Superior temporal gyrus (tissue), 1 donor: ENCODE results near the gene CEACAM16.
"Not testable (repeated sequence)": the region's sequence is repeated elsewhere in the genome, so short reads cannot be mapped to it uniquely, and the experiment has no call there.

Source experiments
- DNase-seq: peaks from one replicate; pipeline ENCODE4 v3.0.0-alpha.2; 2016; ENCODE audit errors: extremely low spot score

The CEACAM16 gene

DNA sequence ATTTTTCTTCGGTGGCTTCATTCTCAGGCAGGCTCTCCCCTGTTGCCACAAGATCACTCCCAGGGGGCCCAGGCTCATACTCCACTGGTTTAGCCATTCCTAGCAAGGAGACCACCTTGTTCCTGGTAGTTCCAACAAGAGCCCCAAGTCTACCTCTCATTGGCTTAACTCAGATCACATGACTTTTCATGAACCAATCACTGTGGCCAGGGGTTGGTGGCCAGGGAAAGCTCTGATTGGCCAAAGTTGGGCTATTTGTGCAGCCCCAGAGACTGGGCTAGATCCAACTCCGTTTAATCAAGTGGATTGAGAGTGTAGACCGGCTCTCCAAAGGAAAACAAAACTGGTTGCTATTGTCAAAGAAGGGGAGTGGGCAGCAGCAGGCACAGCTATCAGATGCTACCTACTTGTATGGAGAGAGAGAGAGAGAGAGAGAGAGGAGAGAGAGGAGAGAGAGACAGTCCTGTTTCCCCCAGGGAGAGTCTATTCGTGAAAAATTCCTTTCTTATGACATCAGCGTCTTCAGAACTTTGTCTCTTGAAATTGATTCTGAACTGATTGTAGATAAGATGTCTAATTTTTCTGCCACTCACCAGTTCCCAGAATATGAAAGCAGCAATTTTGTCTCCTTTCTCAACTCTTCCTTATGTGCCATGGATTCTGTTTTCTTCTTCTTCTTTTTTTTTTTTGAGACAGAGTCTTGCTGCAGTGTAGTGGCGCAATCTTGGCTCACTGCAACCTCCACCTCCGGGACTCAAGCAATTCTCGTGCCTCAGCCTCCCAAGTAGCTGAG lies 21.7 kb upstream of the CEACAM16 start:
- no peak for DNase-seq

DNA sequence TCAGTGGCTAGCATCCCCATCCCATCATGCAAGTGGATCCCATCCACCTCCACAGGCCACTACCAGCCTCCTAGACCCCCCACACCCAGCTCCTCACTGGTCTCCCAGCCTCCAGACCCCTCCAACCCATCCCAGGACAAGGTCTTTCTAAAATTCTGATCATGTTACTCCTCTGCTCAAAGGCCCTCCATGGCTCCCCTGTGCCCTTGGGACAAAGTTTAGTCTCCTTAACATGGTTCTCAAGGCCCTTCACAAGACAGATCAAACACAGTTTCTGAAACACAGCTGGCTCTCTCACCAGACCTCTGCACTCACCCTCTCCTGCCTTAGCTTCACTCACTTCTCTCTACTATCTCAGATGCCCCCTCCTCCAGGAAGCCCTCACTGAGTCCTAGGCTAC lies 18.4 kb upstream of the CEACAM16 start:
- DNase-seq = no peak

DNA sequence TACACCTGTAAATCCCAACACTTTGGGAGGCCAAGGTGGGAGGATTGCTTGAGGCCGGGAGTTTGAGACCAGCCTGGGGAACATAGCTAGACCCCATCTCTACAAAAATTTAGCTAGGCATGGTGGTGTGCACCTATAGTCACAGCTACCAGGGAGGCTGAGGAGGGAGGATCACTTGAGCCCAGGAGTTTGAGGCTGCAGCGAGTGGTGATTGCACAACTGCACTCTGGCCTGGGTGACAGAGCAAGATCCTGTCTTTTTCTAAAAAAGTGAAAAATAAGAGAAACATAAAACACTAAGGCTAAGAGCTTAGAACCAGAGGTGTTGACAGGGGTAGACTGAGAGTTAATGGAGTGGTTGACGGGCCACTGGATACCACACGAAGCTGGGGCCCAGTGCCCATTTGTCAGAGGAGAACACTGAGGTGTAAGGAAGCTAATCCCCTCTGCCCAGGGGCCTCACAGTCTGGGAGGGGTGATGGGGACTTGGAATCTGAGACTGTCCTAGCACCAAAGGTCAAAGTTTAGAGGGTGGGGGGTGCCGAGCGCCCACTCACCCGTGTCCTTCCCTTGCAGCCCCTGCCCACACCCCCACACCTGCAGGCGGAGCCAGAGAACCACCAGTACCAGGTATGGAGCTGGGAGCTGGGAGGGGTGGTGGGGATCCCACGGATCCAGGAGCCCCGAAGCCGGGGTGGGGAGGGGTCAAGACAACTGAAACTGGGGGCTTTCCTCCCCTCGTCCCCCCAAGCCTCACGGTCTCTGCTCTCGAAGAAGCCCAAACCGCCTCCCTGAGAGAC lies 16.8 kb upstream of the CEACAM16 start:
- no peak for DNase-seq

DNA sequence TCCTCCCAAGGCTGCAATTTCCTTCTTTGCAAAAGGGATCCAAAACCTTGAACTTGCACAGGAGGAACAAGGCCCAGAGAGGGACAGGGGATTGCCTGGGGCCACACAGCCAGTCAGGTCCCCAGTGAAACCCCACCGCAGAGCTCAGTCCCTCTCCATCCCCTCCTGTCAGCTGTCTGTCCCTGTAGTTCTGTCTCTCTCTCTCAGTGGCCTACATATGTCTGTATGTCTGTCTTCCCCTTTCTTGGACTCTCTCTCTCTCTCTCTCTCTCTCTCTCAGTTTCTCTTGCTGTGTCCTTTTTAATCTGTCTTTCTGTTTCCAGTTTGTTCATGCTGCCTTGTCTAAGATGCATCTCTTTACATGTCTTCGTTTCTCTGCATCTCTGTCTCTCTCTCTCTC lies 16.1 kb upstream of the CEACAM16 start:
- DNase-seq = no peak

DNA sequence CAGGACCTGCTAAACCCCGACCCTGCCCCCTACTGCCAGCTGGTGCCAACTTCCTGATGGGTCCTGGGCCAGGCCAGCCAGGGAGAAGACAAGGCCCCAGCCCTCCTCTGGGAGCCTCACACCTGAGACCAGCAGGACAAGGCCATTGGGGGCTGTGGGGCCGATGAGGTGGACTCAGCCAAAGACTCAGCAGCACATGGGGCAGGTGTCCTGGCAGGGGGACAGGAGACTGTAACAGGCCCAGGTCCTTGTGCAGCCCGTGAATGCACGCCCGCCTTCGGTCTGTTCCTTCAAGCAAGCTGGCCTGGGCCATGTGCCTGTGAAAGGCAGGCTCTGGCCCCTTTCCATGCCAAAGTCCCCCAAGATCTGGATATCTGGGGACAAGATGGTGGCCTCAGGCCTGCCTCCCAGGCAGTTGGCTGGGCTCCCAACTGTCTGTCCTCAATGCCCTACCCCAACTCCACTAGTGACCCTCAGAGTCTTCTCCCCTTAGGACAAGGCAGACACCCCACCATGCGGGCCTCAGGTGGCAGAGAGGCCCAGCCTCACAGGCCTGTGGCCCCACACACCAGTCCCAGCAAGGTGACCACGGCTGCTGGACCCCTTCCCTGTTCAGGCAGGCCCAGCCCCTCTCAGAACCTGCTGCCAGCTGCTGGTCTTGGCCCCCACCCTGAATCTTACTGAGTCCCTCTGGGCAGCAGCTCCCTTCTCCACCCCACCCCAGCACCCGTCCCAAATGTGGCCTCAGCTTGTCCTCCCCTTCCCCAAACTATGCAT lies 15.3 kb upstream of the CEACAM16 start:
- no peak for DNase-seq

DNA sequence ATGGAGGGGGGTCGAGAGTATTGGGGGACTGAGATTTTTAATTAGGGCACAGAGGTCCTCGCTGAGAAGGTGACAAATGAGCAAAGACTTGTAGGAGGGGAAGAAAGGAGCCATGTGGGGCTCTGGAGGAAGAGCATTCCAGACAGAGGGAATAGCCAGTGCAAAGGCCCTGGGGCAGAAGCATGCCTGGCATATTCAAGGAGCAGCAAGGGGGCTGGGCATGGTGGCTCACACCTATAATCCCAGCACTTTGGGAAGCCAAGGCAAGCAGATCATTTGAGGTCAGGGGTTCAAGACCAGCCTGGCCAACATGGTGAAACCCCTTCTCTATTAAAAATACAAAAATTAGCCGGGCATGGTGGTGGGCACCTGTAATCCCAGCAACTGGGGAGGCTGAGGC lies 14.6 kb upstream of the CEACAM16 start:
- DNase-seq = not testable (repeated sequence)

DNA sequence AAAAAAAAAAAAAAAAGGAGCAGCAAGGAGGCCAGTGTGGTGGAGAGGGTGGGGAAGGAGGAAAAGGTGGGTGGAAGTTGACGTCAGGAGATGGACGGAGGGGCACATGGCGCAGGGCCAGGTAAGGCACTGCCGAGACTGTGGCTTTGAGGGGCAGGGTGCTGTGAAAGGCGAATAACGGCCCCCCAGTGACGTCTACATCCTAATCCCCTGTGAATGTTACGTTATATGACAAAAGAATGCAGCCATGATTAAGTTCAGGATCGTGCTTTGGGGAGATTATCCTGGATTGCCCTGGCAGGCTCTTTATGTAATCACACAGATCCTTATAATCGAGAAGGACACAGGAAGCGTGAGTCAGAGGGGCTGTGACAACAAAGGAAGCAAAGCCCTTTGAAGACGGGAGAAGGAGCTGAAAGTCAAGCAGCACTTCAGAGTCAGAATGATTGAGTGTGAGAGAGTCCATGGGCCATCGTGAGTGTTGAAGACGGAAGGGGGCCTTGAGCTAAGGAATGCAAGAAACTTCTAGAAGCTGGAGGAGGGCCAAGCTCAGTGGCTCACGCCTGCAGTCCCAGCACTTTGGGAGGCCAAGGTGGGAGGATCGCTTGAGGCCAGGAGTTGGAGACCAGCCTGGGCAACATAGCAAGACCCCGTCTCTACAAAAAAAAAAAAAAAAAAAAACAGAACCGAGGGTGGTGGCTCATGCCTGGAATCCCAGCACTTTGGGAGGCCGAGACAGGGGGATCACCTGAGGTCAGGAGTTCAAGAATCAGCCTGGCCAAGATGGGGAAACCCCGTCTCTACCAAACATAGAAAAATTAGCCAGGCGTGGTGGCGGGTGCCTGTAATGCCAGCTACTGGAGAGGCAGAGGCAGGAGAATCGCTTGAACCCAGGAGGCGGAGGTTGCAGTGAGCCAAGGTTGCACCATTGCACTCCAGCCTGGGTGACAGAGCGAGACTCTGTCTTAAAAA lies 13.8 kb upstream of the CEACAM16 start:
- DNase-seq = no peak

DNA sequence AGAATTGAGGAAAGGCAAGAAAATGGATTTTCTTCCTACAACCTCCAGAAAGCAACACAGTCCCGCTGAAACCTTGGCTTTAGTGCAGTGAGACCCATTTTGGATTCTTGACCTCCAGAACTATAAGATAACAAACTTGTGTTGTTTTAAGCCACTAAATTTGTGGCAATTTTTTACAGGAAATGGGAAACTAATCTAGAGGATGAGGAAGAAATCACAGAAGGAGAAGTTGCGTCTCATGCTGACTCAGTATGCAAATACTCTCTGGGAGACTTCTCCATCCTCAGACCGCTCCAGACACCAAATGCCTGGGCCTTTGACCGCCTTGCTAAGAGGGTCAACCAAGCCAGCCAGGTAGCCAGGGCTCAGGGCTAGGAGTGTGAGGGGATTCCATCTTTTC lies 13.1 kb upstream of the CEACAM16 start:
- no peak for DNase-seq

DNA sequence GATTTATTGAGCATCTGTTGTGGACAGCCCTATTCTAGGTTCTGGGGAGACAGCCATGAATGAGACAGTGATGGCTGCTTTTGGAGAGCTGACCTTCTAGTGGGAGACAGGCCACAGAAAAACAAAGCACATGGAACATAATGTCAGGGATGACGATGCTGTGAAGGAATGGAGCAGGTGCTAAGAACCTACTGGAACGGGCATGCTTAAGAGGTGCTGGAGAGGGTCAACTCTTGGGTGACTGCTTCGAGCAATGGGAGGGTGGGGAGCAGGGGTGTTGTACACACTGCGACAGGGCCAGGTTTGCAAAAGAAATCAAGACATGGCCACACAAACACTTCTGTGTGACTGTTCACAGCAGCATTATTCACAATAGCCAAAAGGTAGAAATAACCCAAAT lies 12.1 kb upstream of the CEACAM16 start:
- DNase-seq = no peak

DNA sequence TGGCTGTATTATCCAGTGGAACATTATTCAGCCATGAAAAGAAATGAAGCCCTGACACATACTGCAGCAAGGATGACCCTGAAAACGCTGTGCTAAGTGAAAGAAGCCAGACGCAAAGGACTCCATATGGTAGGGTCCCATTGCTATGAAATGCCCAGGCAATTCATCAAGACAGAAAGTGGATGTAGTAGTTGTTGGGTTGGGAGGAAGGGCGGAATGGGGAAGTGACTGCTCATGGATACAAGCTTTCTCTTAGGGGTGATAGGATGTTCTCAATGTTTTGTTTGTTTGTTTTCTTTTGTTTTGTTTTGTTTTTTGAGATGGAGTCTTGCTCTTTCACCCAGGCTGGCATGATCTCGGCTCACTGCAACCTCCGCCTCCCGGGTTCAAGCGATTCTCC lies 11.1 kb upstream of the CEACAM16 start:
- no peak for DNase-seq

DNA sequence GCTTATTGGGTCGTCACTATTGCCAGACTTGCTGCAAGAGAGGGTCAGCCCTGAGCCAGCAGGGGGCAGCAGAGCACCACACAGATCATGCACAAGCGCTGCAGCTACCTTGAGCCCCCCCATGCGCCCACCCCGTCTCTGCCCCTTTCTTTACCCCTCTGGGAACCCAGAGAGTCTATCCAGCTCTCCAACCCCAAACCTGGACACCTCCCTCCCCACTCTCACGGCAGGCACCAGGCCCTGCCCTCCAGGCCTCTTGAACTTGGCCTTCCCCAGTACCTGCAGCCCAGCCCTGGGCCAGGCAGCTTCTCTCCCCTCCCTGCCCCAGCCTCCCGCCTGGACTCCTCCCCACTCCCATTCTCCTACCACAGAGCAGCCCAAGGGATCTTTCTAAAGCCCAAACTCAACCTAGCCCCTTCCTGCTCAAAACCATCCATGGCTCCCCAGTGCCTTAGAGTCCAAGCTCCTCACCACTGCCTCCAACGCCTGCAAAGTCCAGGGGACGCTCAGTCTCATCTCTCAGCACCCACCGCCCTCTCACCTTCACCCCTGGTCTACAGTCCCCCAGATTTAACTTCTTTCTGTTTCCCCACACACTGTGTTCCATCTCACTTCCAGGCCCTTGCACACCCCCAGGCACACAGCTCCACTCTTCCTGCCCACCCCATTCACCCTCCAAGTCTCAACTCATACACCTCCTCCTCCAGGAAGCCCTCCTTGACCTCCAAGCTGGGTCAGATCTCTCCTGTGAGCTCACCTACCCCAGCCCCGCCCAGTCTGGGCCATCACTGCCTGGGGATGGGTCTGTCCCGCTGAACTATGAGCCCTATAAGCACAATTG lies 9.4 kb upstream of the CEACAM16 start:
- DNase-seq = peak; percentile 42

DNA sequence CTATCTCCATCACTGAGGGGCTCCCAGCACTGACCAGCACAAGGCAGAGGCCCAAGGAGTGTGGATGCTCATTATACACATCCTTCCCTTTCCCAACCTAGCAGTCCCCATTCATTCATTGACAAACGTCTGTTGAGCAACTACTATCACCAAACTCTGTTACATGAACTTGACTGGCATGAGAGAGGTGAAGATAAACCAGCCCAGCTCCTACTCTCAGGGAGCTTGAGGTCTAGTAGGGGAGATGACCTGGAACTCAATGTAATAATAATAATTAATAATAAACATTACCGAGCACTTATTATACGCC lies 8.9 kb upstream of the CEACAM16 start:
- DNase-seq = no peak

DNA sequence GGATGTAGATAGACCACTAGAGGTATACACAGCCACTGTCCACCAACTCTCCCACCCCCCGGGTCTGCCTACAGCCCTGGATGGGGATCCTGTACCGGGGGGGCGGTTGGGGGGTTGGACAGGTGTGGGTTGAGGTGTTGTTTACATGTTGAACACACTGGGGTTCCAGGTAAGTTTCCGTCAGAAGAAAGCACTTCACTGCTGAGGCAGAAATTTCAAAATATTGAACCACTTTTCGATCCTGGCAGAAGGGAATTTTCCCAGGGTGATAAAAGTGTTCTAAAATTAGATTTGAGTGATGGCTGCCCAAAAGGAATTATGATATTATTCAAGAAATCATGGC lies 6.6 kb upstream of the CEACAM16 start:
- DNase-seq = no peak

DNA sequence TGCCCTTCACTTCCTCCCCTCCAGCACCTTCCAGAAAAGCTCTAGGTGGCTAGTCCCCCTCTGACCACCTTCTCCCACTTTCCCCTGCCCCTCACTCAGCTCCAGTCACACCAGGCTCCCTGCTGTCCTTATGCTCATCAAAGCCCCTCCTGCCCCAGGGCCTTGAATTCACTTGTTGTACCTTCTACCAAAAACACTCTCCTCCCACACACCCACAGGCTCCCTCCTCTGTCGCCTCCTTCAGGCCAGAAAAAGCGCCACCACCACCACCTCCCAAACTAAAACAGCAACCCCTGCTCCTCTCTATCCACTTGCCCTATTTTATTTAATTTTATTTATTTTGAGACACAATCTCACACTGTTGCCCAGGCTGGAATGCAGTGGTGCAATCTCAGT lies 4.8 kb upstream of the CEACAM16 start:
- no peak for DNase-seq

DNA sequence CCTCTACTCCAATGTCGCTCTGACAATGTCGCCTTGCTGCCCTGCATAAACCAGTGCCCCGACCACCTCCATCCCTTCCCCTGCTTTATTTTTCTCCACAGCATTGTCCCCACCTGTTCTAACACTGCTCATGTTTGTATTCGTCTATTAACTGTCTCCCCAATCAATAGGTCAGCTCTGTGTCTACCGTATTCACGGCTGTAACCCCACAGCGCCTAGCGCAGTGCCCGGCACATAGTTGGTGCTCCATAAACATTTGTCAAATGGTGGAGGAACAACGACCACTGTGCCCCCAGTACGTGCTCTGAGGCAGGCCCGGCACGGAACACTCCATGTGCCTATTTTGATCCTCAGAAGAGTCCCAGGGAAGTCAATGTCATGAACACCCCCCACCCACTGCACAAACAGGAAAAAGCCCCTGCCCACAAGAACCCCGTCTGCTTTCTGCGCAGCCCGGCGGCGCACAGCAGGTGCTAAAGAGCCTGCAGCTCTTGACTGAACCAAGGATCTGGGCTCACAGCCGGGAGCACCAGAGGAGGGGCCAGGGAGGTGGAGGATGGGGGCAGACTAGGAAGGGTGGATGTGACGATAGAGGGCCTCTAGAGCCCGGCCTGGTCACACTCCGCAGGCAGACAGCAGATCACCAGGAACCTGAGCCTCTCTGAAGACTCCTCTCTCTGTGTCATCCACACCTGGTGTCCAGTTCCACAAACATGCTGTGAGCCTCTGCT lies 1.8 kb upstream of the CEACAM16 start:
- DNase-seq = no peak

DNA sequence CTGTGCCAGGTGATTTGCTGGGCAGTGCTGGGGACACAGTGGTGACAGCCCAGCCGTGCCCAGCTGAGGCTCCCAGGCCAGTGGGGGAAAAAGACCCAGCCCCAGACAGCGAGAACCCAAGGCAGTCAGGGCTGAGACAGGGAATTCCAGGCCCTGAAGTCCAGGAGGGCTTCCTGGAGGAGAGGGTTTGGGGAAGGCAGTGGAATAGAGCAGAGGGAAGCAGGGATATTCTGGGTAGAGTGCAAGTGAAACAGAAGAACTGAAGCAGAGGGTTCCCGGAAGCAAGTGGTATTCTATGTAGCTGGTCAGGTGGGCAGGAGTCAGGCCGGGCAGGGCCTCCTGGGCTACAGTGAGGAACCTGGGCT lies 1.3 kb upstream of the CEACAM16 start:
- no peak for DNase-seq

DNA sequence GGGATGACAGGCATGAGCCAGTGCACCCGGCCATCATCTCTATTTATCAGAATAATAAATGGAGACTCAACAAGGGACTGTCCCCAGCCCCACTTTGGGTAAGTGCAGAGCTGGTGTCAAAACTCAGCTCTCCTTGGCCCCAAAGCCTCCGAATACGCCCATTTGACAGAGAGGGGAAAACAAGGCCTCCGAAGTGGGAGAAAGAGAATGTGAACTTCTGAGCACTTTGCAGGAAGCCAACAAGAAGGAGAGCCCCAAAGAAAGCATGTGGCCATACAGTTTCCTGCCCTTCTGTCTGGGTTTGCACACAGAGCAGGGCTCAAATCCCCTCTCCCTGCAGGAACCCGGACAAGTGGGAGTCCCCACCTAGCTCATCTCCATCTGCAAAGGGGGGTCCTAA lies 1.6 kb downstream of the CEACAM16 start:
- DNase-seq = no peak

DNA sequence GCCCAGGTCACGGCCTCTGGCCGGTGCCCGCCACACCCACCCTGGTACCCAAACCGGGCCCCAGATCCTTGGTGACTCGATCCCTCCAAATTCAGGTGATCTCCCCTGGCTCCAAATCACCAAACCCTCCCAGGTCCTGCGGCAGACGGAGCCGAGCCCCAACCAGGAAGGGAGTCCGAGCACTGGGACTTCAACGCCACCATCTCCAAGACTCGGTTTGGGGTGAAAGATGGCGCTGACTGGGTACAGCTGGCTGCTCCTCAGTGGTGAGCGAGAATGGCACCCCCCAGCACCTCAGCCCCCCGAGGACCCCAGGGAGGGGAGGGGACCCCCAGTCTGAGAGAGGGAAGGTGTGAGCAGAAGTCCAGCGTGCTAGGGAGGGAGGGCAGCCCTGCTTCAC lies 2.3 kb downstream of the CEACAM16 start:
- no peak for DNase-seq

DNA sequence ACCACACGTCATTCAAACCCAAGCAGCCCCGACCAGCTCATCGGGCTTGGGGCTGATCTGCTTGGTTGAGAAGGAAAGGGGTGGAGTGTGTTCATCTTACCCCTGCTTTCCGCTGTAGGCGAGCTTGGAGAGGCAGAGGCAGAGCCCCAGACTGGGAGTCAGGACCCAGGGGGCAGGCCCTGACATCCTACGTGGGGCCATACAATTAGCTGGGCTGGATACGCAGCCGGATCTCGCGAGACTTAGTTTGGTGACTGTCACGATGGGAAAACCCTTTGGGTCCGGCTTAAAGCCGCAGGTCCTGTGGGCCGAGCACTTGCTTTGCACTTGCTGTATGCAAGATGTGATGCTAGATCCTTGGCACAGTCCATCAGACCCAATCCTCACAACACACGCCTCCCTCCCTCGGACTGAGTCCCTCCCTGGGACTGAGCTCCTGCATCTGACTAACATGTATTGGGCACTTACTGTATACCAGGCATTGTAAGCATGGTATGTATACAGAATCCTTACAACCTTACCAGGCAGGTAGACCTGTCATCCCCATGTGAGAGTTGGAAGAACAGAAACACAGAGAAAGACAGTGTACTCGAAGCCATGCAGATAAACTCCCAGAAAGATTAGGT lies 3.7 kb downstream of the CEACAM16 start:
- no peak for DNase-seq
